NCI-H1105 treated with DMSO at 0.1 percent for 48 hours (cell line): ENCODE results near the gene TRPM1.

Experiments
- DNase-seq: peaks from one replicate; lab custom pipeline; 2025; lab: John Stamatoyannopoulos, UW

TRPM1 gene

GRCh38 chr15:30974112-30974511 lies 127.4 kb downstream of the TRPM1 start:
- no peak for DNase-seq

DNA sequence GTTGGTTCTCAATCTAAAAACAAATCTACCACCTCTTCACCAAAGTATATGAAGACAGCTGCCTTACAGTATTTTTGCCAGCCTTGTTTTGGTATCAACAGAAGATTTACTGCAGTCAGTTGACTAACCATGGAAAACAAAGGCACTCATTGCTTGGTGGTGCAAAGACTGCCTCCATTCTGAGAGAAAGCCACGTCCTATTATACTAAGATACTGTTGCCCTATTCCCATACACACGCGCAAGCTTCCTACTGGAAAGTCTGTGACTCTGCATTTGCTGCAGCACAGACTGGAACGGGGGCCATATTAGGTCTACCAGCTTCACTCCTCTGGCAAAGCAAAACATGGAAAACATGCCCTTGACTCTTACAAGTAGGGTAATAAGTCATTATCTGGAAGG lies 128.1 kb downstream of the TRPM1 start:
- no peak for DNase-seq

DNA sequence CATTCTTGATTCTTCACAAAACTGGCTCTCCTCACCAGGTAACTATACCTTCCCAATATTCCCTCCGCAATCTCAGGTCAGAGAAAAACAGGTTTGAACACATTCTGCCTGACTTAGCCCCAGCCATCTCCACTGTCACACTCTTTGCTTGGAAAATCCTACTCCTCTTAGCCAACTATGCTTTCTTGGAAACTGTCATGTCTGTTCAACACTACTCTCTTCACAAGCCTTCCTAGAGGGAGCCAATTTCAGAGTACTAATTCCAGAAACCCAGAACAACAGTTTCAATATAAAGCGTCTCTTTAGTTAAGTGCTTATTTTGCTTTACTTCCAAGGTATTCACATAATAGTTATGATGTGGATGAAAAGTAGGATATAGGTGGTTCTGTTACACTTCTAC lies 131.8 kb downstream of the TRPM1 start:
- no peak for DNase-seq

GRCh38 chr15:30963681-30964080 lies 137.8 kb downstream of the TRPM1 start:
- DNase-seq = no peak

- no peak for DNase-seq
Observed at GRCh38 chr15:30962659-30963058, 138.9 kb downstream of the TRPM1 start.

DNA sequence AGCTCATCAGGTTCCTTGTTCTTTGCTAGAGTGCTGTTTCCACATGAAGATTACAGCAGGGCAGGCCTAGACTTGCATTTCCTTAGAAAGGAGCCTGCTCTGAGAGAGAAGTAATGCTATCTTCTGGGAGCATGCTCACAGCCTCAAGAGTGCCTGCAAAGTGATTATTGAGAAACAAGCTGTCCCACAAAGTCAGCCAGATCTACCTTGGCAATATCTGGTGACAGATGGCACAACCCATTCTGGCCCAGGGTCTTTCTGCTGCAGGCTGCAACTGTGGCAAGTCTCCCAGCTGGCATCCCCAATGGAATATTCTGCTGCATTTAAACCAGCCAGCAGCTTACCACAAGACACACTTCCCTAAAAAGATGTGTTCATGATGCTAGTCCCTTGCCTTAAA lies 139.4 kb downstream of the TRPM1 start:
- peak; percentile 0 for DNase-seq

DNA sequence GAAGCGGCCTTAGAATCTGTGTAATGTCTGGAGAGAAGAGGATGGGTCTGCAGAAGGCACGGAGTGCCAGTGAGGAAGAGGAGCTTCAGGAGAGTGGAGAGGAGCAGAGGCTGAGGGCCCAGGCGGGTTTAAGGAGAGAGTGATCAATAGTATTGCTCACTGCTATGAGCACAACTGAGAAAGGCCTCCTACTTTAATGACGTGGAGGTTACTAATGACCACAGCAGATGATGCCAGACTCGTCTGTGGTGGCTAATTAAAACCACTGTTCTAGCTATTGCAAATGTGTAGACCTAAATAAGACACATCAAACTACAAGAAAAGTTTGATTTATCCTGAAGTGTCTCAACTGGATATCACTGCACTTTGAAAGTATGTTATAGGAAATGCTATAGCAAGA lies 143.3 kb downstream of the TRPM1 start:
- no peak for DNase-seq

DNA sequence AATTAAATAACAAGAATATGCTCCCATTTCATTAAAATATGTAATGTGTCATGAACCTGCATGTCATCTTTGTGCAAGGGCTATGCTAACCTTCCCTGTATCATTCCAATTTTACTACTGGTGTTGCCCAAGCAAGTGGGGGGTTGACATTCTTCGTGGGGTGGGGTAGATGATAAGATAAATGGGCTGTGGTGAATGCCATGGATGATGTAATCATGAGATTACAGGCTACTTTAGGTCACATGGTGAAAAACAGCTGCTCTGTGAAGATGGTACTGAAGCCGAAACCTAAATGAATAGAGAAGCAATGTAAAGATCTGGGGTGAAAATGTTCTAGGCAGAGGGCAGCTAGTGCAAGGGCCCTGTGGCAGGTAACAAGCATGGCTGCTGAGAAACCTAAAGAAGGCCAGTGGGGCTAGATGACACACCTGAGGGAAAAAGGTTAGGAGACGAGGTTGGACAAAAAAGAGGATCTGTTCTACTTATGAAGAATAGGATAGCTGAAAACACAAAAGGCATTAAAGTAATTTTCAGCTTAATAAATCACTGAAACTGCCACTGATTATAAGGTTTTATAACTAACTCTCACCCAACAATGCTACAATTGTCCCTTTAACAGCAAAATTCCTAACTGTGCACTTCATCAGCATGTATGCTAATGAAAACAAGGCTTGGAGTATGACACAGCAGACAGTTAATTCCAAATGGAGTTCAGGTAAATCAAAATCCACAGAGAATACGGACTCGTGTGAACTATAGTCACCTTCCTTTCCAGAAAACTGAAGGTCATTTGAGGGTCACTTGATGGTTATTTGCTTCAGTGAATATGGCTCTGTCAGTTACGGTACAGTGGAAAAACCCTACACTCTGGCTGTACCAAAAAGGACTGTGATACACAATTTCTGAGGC lies 145.1 kb downstream of the TRPM1 start:
- DNase-seq = no peak

DNA sequence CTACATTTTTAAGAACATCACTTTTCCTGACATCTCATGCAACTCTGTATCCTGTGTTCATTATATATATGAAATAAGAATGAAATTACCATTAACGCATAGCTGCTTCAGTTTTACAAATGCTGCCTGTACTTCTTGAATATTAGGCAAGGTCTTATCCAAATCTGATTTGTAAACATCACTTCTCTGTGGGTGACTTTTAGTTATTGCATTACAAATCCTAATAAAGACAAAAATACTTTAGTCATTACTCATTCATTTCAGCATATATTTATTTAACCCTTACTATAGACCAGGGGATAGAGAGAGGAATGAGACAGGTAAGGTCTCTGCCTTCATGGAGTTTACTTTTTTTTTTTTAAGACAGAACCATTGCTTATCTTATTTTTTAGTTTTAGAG lies 146.9 kb downstream of the TRPM1 start:
- no peak for DNase-seq

DNA sequence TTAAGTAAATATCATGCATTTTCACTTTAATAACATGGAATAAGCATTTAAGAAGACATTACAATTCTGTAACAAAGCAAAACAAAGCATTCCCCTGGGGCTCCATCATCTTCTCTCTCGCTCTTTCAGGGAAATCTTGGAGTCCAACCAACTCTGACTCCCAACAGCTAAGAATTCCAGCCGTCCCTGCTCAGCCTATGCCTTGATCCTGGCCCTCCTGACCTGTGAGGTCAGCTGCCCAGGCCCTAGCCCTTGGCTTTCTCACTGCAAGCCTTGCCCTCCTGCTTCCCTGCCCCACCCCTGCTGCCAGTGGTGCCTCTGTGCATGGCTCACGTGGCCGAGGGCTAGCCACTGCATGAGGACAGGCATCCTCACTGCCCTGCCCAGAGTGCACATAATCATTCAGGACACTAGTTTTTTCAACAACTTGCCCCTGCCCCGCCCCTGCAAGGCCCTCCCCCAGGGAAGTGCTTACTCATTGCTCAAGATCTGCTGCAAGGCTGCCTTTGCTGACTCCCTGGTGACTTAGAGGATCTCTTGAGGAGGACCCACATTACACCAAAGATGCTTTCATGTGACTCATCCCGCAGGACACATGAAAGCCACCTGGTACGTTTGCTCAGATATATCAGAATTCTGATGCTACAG lies 147.7 kb downstream of the TRPM1 start:
- DNase-seq = no peak

- no peak for DNase-seq
Observed at GRCh38 chr15:30953183-30953582, 148.3 kb downstream of the TRPM1 start.
